Measurements from ENCODE around the gene ENTREP1. TPM values are rescaled to one million over a fixed set of nuclear protein-coding genes. Genes with fewer than 3 reads are reported as not detected.

The ENTREP1 gene
- total and polyA plus RNA-seq, 2 donors (not counting 1 experiment from before 2014, with no cell fraction given) = 0.06 TPM; not detected in 1

GRCh38 chr9:69385581-69386033, 60.6 kb downstream of the ENTREP1 start:
- no peaks in the 10 kb centered on the region for H3K79me2 ChIP-seq (ENCODE audit: control insufficient read depth, insufficient read depth, low read length)
- no peak overlapping the region for H3K4me2 ChIP-seq (ENCODE audit: extremely low read depth, insufficient read depth, low read length)
- H3K36me3 ChIP-seq (ENCODE audit: control insufficient read depth, insufficient read depth, low read length) = no peaks in the 10 kb centered on the region
- H3K27ac ChIP-seq (ENCODE audit: insufficient read depth, low read length) = no peak overlapping the region
- DNase-seq (ENCODE audit: low read depth in 2 of 2) = no peak
- TF ChIP-seq CTCF (conservative IDR thresholded peaks at IDR 0.05 in 1 of 2, IDR thresholded peaks at IDR 0.05 in 1 of 2; ENCODE audit: low read depth in 1 of 2, low read length in 2 of 2) = no peak
- TF ChIP-seq EZH2 (IDR thresholded peaks at IDR 0.05; ENCODE audit: low read length, missing control alignments) = no peak
- H3K9me3 ChIP-seq (ENCODE audit: control insufficient read depth, insufficient read depth, low read depth, low read length) = no peaks in the 10 kb centered on the region
- no peak overlapping the region for H3K4me3 ChIP-seq (replicated peaks in 1 of 4; ENCODE audit: control extremely low read depth in 1 of 4, insufficient read depth in 1 of 4, low read depth in 3 of 4, low read length in 4 of 4)
- H2AFZ ChIP-seq (ENCODE audit: low read length) = no peak overlapping the region
- no peaks in the 10 kb centered on the region for H4K20me1 ChIP-seq (ENCODE audit: control insufficient read depth, extremely low read depth, insufficient read depth, low read length)
- no peak overlapping the region for H3K9ac ChIP-seq (ENCODE audit: insufficient read depth, low read length)
- no peaks in the 10 kb centered on the region for H3K4me1 ChIP-seq (ENCODE audit: control insufficient read depth, extremely low read depth, insufficient read depth, low read length)
- H3K27me3 ChIP-seq (ENCODE audit: control insufficient read depth, insufficient read depth, low read length) = no peaks in the 10 kb centered on the region

GRCh38 chr9:69386651-69387050, 61.6 kb downstream of the ENTREP1 start:
- no peak for TF ChIP-seq EZH2 (IDR thresholded peaks at IDR 0.05; ENCODE audit: low read length, missing control alignments)
- TF ChIP-seq CTCF (conservative IDR thresholded peaks at IDR 0.05 in 1 of 2, IDR thresholded peaks at IDR 0.05 in 1 of 2; ENCODE audit: low read depth in 1 of 2, low read length in 2 of 2) = no peak
- Histone ChIP-seq H4K20me1 (ENCODE audit: control insufficient read depth, extremely low read depth, insufficient read depth, low read length) (no peaks in the 10 kb centered on the region), H3K27ac (ENCODE audit: insufficient read depth, low read length) (no peak overlapping the region), H3K27me3 (ENCODE audit: control insufficient read depth, insufficient read depth, low read length) (no peaks in the 10 kb centered on the region), H3K9me3 (ENCODE audit: control insufficient read depth, insufficient read depth, low read depth, low read length) (no peaks in the 10 kb centered on the region), H3K79me2 (ENCODE audit: control insufficient read depth, insufficient read depth, low read length) (no peaks in the 10 kb centered on the region), H3K4me3 (replicated peaks in 1 of 4; ENCODE audit: control extremely low read depth in 1 of 4, insufficient read depth in 1 of 4, low read depth in 3 of 4, low read length in 4 of 4) (no peak overlapping the region), H3K36me3 (ENCODE audit: control insufficient read depth, insufficient read depth, low read length) (no peaks in the 10 kb centered on the region), H3K4me1 (ENCODE audit: control insufficient read depth, extremely low read depth, insufficient read depth, low read length) (no peaks in the 10 kb centered on the region), H2AFZ (ENCODE audit: low read length) (no peak overlapping the region), H3K4me2 (ENCODE audit: extremely low read depth, insufficient read depth, low read length) (no peak overlapping the region), H3K9ac (ENCODE audit: insufficient read depth, low read length) (no peak overlapping the region)
- no peak for DNase-seq (ENCODE audit: low read depth in 2 of 2)

- Histone ChIP-seq H3K4me1 (ENCODE audit: control insufficient read depth, extremely low read depth, insufficient read depth, low read length) (no peaks in the 10 kb centered on the region), H3K79me2 (ENCODE audit: control insufficient read depth, insufficient read depth, low read length) (no peaks in the 10 kb centered on the region), H3K9me3 (ENCODE audit: control insufficient read depth, insufficient read depth, low read depth, low read length) (no peaks in the 10 kb centered on the region), H3K27me3 (ENCODE audit: control insufficient read depth, insufficient read depth, low read length) (no peaks in the 10 kb centered on the region), H3K36me3 (ENCODE audit: control insufficient read depth, insufficient read depth, low read length) (no peaks in the 10 kb centered on the region), H4K20me1 (ENCODE audit: control insufficient read depth, extremely low read depth, insufficient read depth, low read length) (no peaks in the 10 kb centered on the region), H3K9ac (ENCODE audit: insufficient read depth, low read length) (no peak overlapping the region), H2AFZ (ENCODE audit: low read length) (no peak overlapping the region), H3K4me2 (ENCODE audit: extremely low read depth, insufficient read depth, low read length) (no peak overlapping the region), H3K4me3 (replicated peaks in 1 of 4; ENCODE audit: control extremely low read depth in 1 of 4, insufficient read depth in 1 of 4, low read depth in 3 of 4, low read length in 4 of 4) (no peak overlapping the region), H3K27ac (ENCODE audit: insufficient read depth, low read length) (no peak overlapping the region)
- TF ChIP-seq EZH2 (IDR thresholded peaks at IDR 0.05; ENCODE audit: low read length, missing control alignments) (no peak), CTCF (conservative IDR thresholded peaks at IDR 0.05 in 1 of 2, IDR thresholded peaks at IDR 0.05 in 1 of 2; ENCODE audit: low read depth in 1 of 2, low read length in 2 of 2) (no peak)
- DNase-seq (ENCODE audit: low read depth in 2 of 2) = no peak
Observed at GRCh38 chr9:69388596-69388995, 63.6 kb downstream of the ENTREP1 start.

Data from fibroblast of lung (primary cell).